Neutrophil (primary cell): ENCODE results near the gene CLDN10.

ENCODE experiments used
- H3K27ac ChIP-seq: fragments of 200-600 bp; sonication (generic); 2 replicates; pipeline ENCODE4 v1.5.1; 2016; ENCODE audit warnings: mild to moderate bottlenecking, moderate library complexity
- H3K27me3 ChIP-seq: fragments of 200-600 bp; sonication (generic); 2 replicates; pipeline ENCODE4 v1.6.0; 2016; ENCODE audit warnings: mild to moderate bottlenecking
- H3K36me3 ChIP-seq: fragments of 200-600 bp; sonication (generic); 2 replicates; pipeline ENCODE4 v1.5.1; 2017
- H3K4me1 ChIP-seq, 2 experiments: fragments of 200-600 bp in 1 of 2; sonication (generic) in 1 of 2; 1 replicate in 1 of 2; 2 replicates in 1 of 2; pipeline versions ENCODE4 v1.5.1 to v1.6.1; 2013 to 2016; ENCODE audit warnings: low read depth in 1 of 2, low read length in 1 of 2, mild to moderate bottlenecking in 1 of 2, moderate library complexity in 1 of 2; ENCODE audit not compliant: control insufficient read depth in 1 of 2, insufficient read depth in 1 of 2
- H3K4me3 ChIP-seq, 2 experiments: fragments of 200-600 bp in 1 of 2; sonication (generic) in 1 of 2; 1 replicate in 1 of 2; 2 replicates in 1 of 2; pipeline ENCODE4 v1.5.1; 2013 to 2016; ENCODE audit warnings: low read depth in 1 of 2, low read length in 1 of 2, mild to moderate bottlenecking in 1 of 2, moderate library complexity in 1 of 2
- H3K9me3 ChIP-seq: fragments of 200-600 bp; sonication (generic); 2 replicates; pipeline ENCODE4 v1.5.1; 2016
- CTCF ChIP-seq: fragments of 200-600 bp; sonication (generic); IDR thresholded peaks from 2 replicates; pipeline ENCODE4 v1.5.1; 2016; ENCODE audit warnings: antibody characterized with exemption

CLDN10 gene

GRCh38 chr13:95627590-95627989, 75.1 kb downstream of the CLDN10 start:
- Histone ChIP-seq H3K27ac (no peak overlapping the region), H3K4me3 (no peak overlapping the region), H3K27me3 (no peaks in the 10 kb centered on the region), H3K36me3 (no peaks in the 10 kb centered on the region), H3K9me3 (no peaks in the 10 kb centered on the region), H3K4me1 (no peaks in the 10 kb centered on the region)
- TF ChIP-seq CTCF: no peak

DNA sequence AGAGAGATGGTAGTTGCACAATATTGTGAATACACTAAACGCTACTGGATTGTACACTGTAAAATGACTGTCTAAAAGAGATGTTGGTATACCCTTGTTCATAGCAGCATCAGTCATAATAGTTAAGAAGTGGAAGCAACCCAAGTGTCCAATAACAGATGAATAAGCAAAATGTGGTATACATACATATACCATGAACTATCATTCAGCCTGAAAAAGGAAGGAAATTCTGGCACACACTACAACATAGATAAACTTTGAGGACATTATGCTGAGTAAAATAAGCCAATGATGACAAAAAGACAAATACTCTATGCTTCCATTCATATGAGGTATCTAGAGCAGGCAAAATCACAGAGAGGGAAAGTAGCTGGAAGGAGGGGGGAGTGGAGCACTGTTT, 76.0 kb downstream of the CLDN10 start:
- Histone ChIP-seq H3K36me3 (no peaks in the 10 kb centered on the region), H3K27ac (no peak overlapping the region)

DNA sequence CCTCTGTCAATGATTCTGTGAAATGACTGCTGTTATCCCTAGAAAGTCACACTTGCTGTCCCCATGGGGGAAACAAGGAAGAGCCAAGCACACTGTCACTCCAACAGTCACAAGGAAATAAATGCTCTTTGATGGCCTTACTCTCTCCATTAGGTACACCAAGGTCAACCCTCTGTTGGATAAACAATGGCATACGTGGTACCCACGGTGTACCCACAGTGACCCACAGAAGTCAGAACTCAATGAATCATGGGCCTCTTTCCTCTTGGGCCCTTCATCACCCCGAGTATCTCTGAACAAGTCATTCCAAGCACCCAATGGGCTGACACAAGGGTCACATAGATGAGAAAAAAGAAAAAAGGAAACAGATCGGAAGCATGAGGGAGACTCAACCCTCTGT, 76.6 kb downstream of the CLDN10 start:
- H3K27ac ChIP-seq: no peak overlapping the region
- no peak for TF ChIP-seq CTCF
- H3K4me1 ChIP-seq: no peaks in the 10 kb centered on the region
- H3K27me3 ChIP-seq: no peaks in the 10 kb centered on the region
- H3K4me3 ChIP-seq: no peak overlapping the region
- H3K9me3 ChIP-seq: no peaks in the 10 kb centered on the region
- H3K36me3 ChIP-seq: no peaks in the 10 kb centered on the region

More for the DNA sequence above, 76.0 kb downstream of the CLDN10 start:
- no peaks in the 10 kb centered on the region for H3K4me1 ChIP-seq
- TF ChIP-seq CTCF: no peak
- no peaks in the 10 kb centered on the region for H3K9me3 ChIP-seq
- no peak overlapping the region for H3K4me3 ChIP-seq
- no peaks in the 10 kb centered on the region for H3K27me3 ChIP-seq
